Mesendoderm (in vitro differentiated cells): ENCODE results near the gene SLC1A2.

Source experiments
- DNase-seq: peaks from one replicate; pipeline ENCODE4 v3.0.0; 2013
- H2AK5ac ChIP-seq: 2 replicates; pipeline ENCODE4 v1.6.1; 2013; ENCODE audit warnings: low read length, inconsistent platforms
- H2BK120ac ChIP-seq: 2 replicates; pipeline ENCODE4 v1.6.1; 2013; ENCODE audit warnings: low read depth, mild to moderate bottlenecking, low read length, moderate library complexity, mixed read lengths
- H2BK15ac ChIP-seq: replicated peaks from 2 replicates; pipeline ENCODE4 v1.6.1; 2013; ENCODE audit warnings: low read depth, mild to moderate bottlenecking, moderate library complexity
- H2BK5ac ChIP-seq: 2 replicates; pipeline ENCODE4 v1.6.1; 2013; ENCODE audit warnings: low read length, inconsistent platforms
- H3K18ac ChIP-seq: 2 replicates; pipeline ENCODE4 v1.6.1; 2013; ENCODE audit warnings: mild to moderate bottlenecking, low read length, mixed read lengths
- H3K23ac ChIP-seq: one replicate; pipeline ENCODE4 v1.6.1; 2013; ENCODE audit warnings: low read length
- H3K27ac ChIP-seq: 2 replicates; pipeline ENCODE4 v1.5.1; 2013; ENCODE audit warnings: low read depth, mild to moderate bottlenecking, inconsistent platforms, low read length, moderate library complexity
- H3K27me3 ChIP-seq: 2 replicates; pipeline ENCODE4 v1.6.1; 2013; ENCODE audit warnings: low read length, control low read depth, mild to moderate bottlenecking, inconsistent platforms; ENCODE audit not compliant: insufficient read depth, poor library complexity
- H3K36me3 ChIP-seq: 2 replicates; pipeline ENCODE4 v1.6.1; 2013; ENCODE audit warnings: low read length, inconsistent platforms; ENCODE audit not compliant: control insufficient read depth, insufficient read depth
- H3K4ac ChIP-seq: one replicate; pipeline ENCODE4 v1.6.1; 2013; ENCODE audit warnings: low read depth, mild to moderate bottlenecking, low read length, moderate library complexity
- H3K4me1 ChIP-seq: 2 replicates; pipeline ENCODE4 v1.6.1; 2013; ENCODE audit warnings: low read depth, low read length, inconsistent platforms; ENCODE audit not compliant: control insufficient read depth
- H3K4me2 ChIP-seq: 2 replicates; pipeline ENCODE4 v1.6.1; 2013; ENCODE audit warnings: low read length
- H3K4me3 ChIP-seq: 2 replicates; pipeline ENCODE4 v1.5.1; 2013; ENCODE audit warnings: mild to moderate bottlenecking, low read length
- H3K56ac ChIP-seq: one replicate; pipeline ENCODE4 v1.6.1; 2013; ENCODE audit warnings: low read length
- H3K79me1 ChIP-seq: 2 replicates; pipeline ENCODE4 v1.6.1; 2013; ENCODE audit warnings: low read length, inconsistent platforms
- H3K79me2 ChIP-seq: 2 replicates; pipeline ENCODE4 v1.6.1; 2013; ENCODE audit warnings: mild to moderate bottlenecking, low read length; ENCODE audit not compliant: control insufficient read depth, insufficient read depth
- H3K9ac ChIP-seq: 2 replicates; pipeline ENCODE4 v1.6.1; 2013; ENCODE audit warnings: low read length, inconsistent platforms
- H4K5ac ChIP-seq: one replicate; pipeline ENCODE4 v1.6.1; 2013; ENCODE audit warnings: low read length
- H4K8ac ChIP-seq: one replicate; pipeline ENCODE4 v1.6.1; 2013; ENCODE audit warnings: low read depth, mild to moderate bottlenecking, control low read depth, low read length, moderate library complexity
- WGBS: extraction: QIAGEN DNeasy Blood & Tissue Kit; methylation state at CpG from one replicate; pipeline ENCODE4 v1.1.7; 2013; ENCODE audit warnings: low lambda C conversion rate, missing lambda C conversion rate; ENCODE audit not compliant: insufficient coverage; ENCODE audit errors: extremely low coverage; 5-methylcytosine and 5-hydroxymethylcytosine counted together

SLC1A2 gene

DNA sequence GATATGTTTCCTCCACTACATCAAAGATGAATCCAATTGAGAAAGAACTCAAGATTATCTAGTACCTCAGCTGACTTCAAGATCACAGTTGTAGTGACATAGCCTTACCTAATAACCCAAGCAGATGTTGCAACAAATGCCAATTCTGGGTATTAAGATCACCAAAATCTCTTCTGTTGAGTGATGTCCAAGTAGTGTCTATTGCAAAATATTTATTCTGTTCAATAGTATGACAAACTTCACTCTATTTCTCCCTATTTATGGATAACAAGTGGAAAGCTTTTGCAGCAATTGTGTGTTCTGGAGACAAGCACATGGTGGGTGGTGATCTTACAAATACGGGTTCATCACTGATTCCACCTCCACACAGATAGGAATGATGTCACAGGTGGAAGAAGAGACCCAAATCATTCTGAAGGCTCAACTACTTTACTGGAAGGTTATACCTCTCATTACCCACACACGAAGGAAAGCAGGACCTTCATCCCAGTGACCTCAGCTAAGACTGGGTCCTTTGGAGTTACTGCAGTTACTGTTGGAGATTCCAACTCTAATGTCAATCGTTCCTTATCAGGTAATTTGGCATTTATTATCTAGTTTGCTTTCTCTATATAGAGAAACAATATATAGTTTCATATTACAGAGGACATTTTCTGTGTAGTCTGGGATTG is 208.3 kb downstream of the SLC1A2 start:
- Histone ChIP-seq H3K4me2 (no peak overlapping the region), H3K18ac (no peak overlapping the region), H3K56ac (no peak overlapping the region), H2BK15ac (no peak overlapping the region), H2BK5ac (no peak overlapping the region), H3K79me1 (no peaks in the 10 kb centered on the region), H3K9ac (no peak overlapping the region), H2AK5ac (no peak overlapping the region), H3K23ac (no peak overlapping the region), H3K36me3 (no peaks in the 10 kb centered on the region), H3K79me2 (no peaks in the 10 kb centered on the region), H3K4me3 (no peak overlapping the region), H3K4me1 (peaks cover 4% of the 10 kb centered on the region), H4K8ac (no peak overlapping the region), H3K27me3 (no peaks in the 10 kb centered on the region), H4K5ac (no peak overlapping the region), H2BK120ac (no peak overlapping the region), H3K27ac (no peak overlapping the region), H3K4ac (no peak overlapping the region)
- WGBS = no CpG with 5 or more reads among the region's 3 CpGs
- DNase-seq = no peak

DNA sequence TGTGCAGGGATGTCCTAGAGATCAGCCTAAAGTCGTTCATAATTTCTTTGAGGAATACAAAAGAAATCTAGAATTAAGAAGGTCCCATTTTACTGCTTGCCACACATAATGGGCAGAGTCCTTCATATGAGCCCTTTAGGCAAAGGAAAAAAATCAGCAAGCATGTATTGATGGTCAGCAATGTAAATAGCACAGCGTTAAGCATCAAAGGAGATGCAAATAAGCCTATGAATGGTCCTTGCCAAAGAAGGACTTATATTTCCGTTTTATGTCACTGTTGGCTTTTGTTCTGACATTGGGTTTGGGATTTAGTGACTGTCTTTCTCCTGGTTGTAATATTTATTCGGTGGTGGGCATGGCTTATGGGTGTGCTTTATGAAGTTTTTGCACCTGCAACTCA is 210.6 kb downstream of the SLC1A2 start:
- Histone ChIP-seq H3K4ac (no peak overlapping the region), H3K9ac (no peak overlapping the region), H2BK5ac (no peak overlapping the region), H3K23ac (no peak overlapping the region), H3K4me1 (no peaks in the 10 kb centered on the region), H3K27ac (no peak overlapping the region), H3K4me3 (no peak overlapping the region), H2AK5ac (no peak overlapping the region), H3K27me3 (no peaks in the 10 kb centered on the region), H2BK120ac (no peak overlapping the region), H2BK15ac (no peak overlapping the region), H3K56ac (no peak overlapping the region), H3K18ac (no peak overlapping the region), H3K4me2 (no peak overlapping the region), H3K36me3 (no peaks in the 10 kb centered on the region), H3K79me1 (no peaks in the 10 kb centered on the region), H4K8ac (no peak overlapping the region), H4K5ac (no peak overlapping the region), H3K79me2 (no peaks in the 10 kb centered on the region)
- DNase-seq = no peak
- WGBS = no CpG with 5 or more reads among the region's 4 CpGs

DNA sequence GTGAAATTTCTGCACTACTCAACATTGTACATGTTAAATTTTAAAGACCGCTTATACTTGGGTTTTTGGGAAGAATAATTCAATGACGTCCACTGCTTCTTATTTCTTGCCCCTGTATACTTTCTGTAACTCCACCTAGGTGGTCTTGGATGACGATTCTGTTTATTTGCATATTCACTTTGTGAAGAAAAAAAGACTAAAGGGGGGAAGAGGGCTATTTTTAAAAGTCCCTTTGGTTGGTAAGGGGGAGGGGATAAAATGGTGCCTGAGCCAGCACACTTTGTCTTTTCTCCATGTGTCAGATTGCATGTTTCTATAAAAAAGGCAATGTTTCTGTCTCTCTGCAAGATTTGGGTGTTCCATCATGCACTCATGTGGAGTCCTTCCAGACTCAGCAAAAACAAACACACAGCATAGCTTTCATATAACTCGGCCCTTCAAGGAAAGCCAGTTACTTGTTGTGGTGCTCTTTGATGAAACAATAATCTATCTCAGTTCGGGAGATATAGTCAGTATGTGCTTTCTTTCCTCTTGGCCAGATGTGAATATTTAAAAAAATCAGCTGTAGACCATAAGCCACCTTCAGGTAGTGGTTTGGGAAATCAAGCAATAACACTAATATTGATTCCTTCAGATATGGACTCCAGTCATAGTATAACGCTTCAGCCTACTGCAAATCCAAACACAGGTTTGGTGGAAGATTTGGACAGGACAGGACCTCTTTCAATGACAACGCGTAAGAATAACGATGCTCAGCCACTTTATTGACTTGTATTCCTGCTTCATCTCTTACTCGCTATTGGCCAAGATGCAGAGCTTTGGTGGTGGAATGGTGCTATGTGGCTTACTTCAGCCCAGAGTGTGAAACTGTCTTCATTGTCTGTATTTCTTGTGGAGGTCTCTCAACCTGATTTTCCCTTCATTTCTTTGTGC is 211.6 kb downstream of the SLC1A2 start:
- Histone ChIP-seq H3K56ac (no peak overlapping the region), H3K18ac (no peak overlapping the region), H3K27ac (no peak overlapping the region), H4K5ac (no peak overlapping the region), H2BK5ac (no peak overlapping the region), H3K36me3 (no peaks in the 10 kb centered on the region), H3K79me1 (no peaks in the 10 kb centered on the region), H3K9ac (no peak overlapping the region), H3K4me1 (no peaks in the 10 kb centered on the region), H2BK120ac (no peak overlapping the region), H3K23ac (no peak overlapping the region), H3K4me3 (no peak overlapping the region), H3K4ac (no peak overlapping the region), H2AK5ac (no peak overlapping the region), H3K27me3 (no peaks in the 10 kb centered on the region), H2BK15ac (no peak overlapping the region), H3K79me2 (no peaks in the 10 kb centered on the region), H3K4me2 (no peak overlapping the region), H4K8ac (no peak overlapping the region)
- no peak for DNase-seq
- WGBS = no CpG with 5 or more reads among the region's 10 CpGs

DNA sequence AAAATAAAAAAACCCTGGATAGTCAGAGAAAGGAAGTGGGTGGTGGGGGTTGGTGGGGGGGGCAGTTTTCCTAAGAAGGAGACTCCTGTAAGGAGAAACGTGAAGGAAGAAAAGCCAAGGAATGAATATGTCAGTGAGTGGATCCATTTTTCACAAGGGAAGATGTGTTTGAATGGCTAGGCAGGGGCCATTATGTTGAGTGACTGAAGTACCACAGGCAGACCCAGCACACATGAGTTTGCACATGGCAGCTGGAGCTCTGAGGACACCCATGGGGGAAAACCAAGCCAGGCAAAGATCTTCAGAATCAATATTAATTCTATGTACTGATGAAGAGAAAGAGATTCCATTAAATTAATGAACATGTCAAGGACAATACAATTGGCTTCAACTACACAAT is 212.7 kb downstream of the SLC1A2 start:
- H2BK120ac ChIP-seq = no peak overlapping the region
- no peak overlapping the region for H2BK15ac ChIP-seq
- no peak overlapping the region for H3K4me3 ChIP-seq
- no peaks in the 10 kb centered on the region for H3K4me1 ChIP-seq
- H3K9ac ChIP-seq = no peak overlapping the region
- WGBS = no CpG with 5 or more reads among the region's 1 CpG
- H2AK5ac ChIP-seq = no peak overlapping the region
- no peak overlapping the region for H2BK5ac ChIP-seq
- H3K18ac ChIP-seq = no peak overlapping the region
- H4K5ac ChIP-seq = no peak overlapping the region
- H3K27me3 ChIP-seq = no peaks in the 10 kb centered on the region
- H3K79me1 ChIP-seq = no peaks in the 10 kb centered on the region
- no peak for DNase-seq
- no peak overlapping the region for H3K4ac ChIP-seq
- no peak overlapping the region for H4K8ac ChIP-seq
- no peaks in the 10 kb centered on the region for H3K36me3 ChIP-seq
- H3K27ac ChIP-seq = no peak overlapping the region
- H3K79me2 ChIP-seq = no peaks in the 10 kb centered on the region
- no peak overlapping the region for H3K4me2 ChIP-seq
- H3K56ac ChIP-seq = no peak overlapping the region
- H3K23ac ChIP-seq = no peak overlapping the region

DNA sequence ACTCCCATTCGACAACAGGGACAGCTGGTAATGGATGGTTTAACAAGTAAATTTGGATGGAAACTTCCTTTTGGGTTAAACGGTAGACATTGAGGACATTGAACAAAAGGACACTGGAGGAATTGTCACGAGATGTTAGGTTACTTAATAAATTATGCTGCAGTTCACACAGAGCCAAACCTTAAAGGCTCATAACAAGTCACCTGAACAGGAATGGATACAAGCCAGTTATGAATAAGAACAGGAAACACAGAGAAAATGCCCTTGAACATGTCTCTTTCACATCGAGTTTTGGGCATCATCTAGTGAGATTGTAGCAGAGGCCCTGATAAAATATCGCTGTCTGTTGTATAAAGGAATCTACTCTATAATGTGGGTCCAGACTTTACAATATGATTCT is 214.7 kb downstream of the SLC1A2 start:
- H3K36me3 ChIP-seq = no peaks in the 10 kb centered on the region
- no peaks in the 10 kb centered on the region for H3K79me2 ChIP-seq
- no peak overlapping the region for H3K27ac ChIP-seq
- H2BK120ac ChIP-seq = no peak overlapping the region
- H2BK15ac ChIP-seq = no peak overlapping the region
- H3K4me1 ChIP-seq = no peaks in the 10 kb centered on the region
- H3K4ac ChIP-seq = no peak overlapping the region
- no peak overlapping the region for H3K23ac ChIP-seq
- no peak overlapping the region for H3K4me3 ChIP-seq
- no peak overlapping the region for H3K9ac ChIP-seq
- WGBS = no CpG with 5 or more reads among the region's 5 CpGs
- H3K4me2 ChIP-seq = no peak overlapping the region
- no peak for DNase-seq
- no peaks in the 10 kb centered on the region for H3K27me3 ChIP-seq
- H3K56ac ChIP-seq = no peak overlapping the region
- no peak overlapping the region for H2AK5ac ChIP-seq
- H3K79me1 ChIP-seq = no peaks in the 10 kb centered on the region
- H4K5ac ChIP-seq = no peak overlapping the region
- no peak overlapping the region for H3K18ac ChIP-seq
- no peak overlapping the region for H2BK5ac ChIP-seq
- no peak overlapping the region for H4K8ac ChIP-seq
